Uterus (tissue), 2 donors: ENCODE data around the gene DNAH8.

Source experiments
- POLR2A ChIP-seq, 2 donors: fragments of 450-650 bp; IDR thresholded peaks; one replicate each; pipeline ENCODE4 v1.6.1; 2016; ENCODE audit warnings: antibody characterized with exemption in 2 of 2, mild to moderate bottlenecking in 1 of 2, moderate library complexity in 1 of 2
- TF ChIP-seq, protein P1 (sequence below), 4 experiments: fragments of 200-600 bp in 2 of 4; fragments of 450-650 bp in 2 of 4; sonication (generic) in 2 of 4; IDR thresholded peaks; one replicate each; pipeline ENCODE4 v1.5.1; 2016 to 2019; ENCODE audit warnings: antibody characterized with exemption in 4 of 4, mild to moderate bottlenecking in 2 of 4, moderate library complexity in 1 of 4

DNA sequence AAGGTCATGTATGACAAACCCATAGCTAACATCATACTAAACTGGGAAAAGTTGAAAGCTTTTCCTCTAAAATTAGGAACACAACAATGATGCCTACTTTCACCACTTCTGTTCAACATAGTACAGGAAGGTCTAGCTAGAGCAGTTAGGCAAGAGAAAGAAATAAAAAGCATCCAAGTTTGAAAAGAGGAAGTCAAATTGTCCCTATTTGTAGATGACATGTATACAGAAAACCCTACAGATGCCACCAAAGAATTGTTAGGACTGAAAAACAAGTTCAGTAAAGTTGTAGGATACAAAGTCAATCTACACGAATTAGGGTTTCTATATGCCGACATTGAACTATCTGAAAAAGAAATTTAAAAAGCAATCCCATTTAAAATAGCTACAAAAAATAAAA, 244.0 kb downstream of the DNAH8 start:
- TF ChIP-seq, protein P1, sequence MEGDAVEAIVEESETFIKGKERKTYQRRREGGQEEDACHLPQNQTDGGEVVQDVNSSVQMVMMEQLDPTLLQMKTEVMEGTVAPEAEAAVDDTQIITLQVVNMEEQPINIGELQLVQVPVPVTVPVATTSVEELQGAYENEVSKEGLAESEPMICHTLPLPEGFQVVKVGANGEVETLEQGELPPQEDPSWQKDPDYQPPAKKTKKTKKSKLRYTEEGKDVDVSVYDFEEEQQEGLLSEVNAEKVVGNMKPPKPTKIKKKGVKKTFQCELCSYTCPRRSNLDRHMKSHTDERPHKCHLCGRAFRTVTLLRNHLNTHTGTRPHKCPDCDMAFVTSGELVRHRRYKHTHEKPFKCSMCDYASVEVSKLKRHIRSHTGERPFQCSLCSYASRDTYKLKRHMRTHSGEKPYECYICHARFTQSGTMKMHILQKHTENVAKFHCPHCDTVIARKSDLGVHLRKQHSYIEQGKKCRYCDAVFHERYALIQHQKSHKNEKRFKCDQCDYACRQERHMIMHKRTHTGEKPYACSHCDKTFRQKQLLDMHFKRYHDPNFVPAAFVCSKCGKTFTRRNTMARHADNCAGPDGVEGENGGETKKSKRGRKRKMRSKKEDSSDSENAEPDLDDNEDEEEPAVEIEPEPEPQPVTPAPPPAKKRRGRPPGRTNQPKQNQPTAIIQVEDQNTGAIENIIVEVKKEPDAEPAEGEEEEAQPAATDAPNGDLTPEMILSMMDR (IDR thresholded peaks at IDR 0.05), result no peak
- no peak for TF ChIP-seq POLR2A (IDR thresholded peaks at IDR 0.05)
